Kidney tubule cell (primary cell): Measurements from ENCODE around the gene APEH.
"Not testable (repeated sequence)": the region's sequence is repeated elsewhere in the genome, so short reads cannot be mapped to it uniquely, and the experiment has no call there.

ENCODE experiments used
- DNase-seq: peaks from one replicate; pipeline ENCODE4 v3.0.0-alpha.2; 2018; ENCODE audit warnings: low spot score

APEH gene

DNA sequence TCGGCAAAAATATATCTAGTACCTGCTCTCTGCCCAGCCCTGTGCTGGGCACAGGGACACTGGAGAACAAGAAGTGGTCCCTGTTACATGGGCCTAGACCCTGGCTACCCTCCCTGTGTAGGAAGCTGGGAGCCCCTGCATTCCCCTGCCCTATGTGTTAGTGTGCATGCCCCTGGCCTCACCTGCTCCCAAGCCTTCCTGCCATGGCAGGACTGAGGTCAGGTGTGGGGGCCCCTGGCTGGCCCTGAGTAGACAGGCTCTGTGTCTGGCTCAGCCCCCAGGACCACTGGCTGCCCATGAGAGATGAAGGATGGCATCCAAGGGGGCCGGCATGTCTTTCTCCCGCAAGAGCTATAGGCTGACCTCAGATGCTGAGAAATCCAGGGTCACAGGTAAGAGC is 16.7 kb downstream of the APEH start:
- not testable (repeated sequence) for DNase-seq

GRCh38 chr3:49691481-49691880 is 17.3 kb downstream of the APEH start:
- DNase-seq, result not testable (repeated sequence)

GRCh38 chr3:49694409-49695070 is 20.4 kb downstream of the APEH start:
- not testable (repeated sequence) for DNase-seq

- not testable (repeated sequence) for DNase-seq
These were observed 21.3 kb downstream of the APEH start for GRCh38 chr3:49695350-49696015.

- DNase-seq, result no peak
These were observed 25.3 kb downstream of the APEH start for GRCh38 chr3:49699281-49699979.

GRCh38 chr3:49700014-49700413 is 25.9 kb downstream of the APEH start:
- no peak for DNase-seq

GRCh38 chr3:49700453-49701128 is 26.4 kb downstream of the APEH start:
- no peak for DNase-seq

DNA sequence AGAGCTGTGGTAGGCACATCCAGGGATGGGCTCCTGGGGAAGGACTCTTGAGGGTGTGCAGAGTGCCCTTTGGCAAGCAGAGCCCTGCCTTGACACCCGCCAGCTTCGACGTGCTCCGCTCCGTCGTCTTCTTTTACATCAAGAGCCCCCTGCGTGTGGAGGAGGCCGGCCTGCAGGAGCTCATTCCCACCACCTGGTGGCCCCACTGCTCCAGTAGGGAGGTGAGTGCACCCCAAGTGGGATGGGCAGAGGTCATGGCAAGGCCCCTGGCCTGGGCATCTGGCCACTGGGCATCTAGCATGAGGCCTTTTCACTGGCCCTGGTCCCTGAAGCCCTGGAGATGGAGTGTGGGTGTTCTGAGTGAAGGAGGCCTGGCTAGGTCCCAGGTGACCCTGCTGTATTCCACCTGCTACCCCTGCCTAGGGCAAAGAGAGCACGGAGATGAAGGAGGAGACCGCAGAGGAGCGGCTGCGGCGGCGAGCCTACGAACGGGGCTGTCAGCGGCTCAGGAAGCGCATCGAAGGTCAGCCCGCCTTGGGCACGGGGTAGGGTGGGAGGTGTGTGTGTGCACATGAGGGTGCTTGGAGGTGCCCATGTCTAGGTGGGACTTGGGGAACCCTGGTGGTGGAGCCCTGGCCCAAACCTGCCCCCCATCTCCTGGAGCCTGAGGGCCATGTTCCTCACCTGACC is 27.4 kb downstream of the APEH start:
- no peak for DNase-seq

DNA sequence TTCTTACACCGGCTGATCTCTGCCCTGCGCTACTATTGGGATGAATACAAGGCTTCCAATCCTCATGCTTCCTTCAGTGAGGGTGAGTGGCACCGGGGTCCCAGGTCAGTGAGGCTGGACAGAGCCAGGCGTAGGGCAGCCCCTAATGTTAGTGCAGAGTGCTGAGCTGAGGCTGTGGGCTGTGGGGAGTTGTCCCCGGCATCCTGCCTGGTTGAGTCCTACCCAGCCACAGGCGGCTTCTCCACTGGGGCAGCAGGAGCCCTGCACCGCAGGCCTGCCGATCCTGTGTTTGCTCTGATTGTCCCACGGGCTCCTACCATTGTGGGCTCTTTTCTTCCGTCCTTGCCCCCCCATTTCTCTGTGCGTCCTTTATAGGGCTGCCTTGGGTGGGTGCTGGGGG is 28.5 kb downstream of the APEH start:
- DNase-seq, result no peak

GRCh38 chr3:49703443-49703927 is 29.3 kb downstream of the APEH start:
- peak; percentile 68 for DNase-seq

DNA sequence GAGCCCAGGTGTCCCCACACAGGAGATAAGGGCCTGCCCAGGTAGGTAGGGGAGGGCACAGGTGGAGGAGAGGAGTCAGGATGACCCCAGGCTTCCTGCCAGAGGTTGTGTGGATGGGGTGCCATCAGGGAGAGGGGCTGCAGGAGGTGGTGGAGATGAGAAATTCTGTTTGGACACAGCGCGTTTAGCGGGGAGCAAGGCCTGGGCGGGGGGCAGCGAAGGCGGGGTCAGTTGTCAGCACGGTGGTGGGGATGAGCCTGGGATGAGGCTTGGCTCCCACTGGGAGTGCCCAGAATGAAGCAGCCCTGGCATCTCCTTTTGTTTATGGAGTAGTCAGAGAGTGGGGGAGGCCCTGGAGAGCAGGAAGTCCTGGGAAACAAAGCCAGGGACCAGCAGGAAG is 29.8 kb downstream of the APEH start:
- DNase-seq, result no peak

- no peak for DNase-seq
These were observed 30.5 kb downstream of the APEH start for GRCh38 chr3:49704629-49705028.

DNA sequence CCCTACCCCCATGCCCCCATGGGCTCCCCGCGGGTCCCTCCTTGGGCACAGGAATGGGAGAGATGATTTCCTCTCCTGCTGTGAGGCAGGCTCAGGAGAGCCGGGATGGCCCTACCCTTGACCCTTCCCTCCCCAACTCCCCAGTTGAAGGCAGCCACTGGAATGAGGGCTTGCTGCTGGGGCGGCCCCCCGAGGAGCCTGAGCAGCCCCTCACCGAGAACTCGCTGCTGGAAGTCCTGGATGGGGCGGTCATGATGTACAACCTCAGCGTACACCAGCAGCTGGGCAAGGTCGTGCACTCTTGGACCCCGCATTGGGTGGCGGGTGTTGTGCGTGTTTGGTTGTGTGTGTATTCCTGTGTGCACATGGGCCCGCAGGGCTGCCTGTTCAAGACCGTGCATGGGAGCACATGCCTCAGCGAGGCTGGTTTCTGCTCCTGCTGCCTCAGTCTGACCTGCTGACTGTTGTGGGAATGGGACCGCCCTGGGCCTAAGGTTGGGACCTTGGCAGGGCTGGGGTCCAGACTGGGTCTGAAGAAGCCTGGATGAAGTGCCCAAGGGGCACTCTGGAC is 31.3 kb downstream of the APEH start:
- DNase-seq, result no peak

DNA sequence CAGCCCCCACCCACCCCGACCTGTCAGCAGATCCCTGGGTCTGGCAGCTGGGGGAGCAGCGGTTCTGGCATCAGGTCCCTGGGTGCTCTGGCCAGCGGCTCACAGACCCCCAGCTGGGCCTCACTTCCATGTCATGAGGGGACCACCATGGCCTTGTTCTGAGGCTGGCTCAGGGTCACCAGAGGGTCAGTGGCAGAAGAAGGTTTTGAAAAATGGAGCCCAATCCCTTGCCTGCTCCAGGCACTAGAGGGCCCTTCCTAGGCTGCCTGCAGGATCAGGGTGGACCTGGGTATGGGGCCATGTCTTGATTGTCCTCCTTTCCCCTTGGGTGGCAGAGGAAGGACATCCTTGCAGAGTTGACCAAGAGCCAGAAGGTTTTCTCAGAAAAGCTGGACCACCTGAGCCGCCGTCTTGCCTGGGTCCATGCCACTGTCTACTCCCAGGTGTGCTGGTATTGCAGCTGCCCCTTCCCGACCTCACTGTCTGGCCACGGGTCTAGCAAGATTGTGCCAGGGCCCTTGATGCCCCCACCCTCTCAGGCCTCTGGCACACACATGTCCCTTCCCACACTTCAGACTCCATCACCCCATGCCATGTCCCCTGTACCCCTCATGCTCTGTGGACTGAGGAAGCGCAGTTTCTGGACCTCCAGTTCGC is 32.4 kb downstream of the APEH start:
- DNase-seq, result no peak

GRCh38 chr3:49707113-49707480 is 32.9 kb downstream of the APEH start:
- DNase-seq, result peak; percentile 20

- DNase-seq, result no peak
These were observed 35.7 kb downstream of the APEH start for GRCh38 chr3:49709852-49710251.

DNA sequence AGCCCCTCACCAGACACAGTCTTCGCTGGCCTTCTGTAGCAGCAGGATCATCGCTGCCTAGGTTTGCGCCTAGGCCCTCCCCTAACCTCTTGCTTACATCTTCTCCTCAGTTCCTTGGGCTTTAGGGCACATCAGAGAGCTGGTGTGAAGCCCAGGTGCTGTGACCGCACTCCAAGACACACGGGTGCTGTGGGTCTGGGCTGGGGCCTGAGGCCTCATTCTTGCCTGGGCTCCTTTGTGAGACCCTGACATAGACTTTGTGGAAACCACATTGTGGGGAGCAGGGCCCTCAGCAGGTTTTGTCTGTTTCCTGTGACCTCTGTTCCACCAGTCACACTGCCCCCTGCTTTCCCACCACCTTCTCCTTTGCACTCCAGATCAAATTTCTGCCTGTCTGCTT is 37.3 kb downstream of the APEH start:
- no peak for DNase-seq

DNA sequence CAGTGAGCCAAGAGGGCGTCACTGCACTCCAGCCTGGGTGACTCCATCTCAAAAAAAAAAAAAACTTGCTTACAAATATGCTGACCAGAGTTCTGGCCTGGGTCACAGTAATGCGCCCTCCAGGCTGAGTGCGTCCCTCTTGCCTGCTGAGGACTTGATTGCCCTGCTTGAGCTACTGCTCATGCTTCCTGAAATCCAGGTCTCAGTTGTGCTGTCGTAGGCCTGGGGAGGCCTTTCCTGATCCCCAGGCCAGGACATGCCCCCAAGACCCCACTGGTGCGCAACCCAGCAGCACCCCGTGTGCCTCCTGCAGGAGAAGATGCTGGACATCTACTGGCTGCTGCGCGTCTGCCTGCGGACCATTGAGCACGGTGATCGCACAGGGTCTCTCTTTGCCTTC is 38.0 kb downstream of the APEH start:
- no peak for DNase-seq

GRCh38 chr3:49712631-49713317 is 38.6 kb downstream of the APEH start:
- no peak for DNase-seq

GRCh38 chr3:49713336-49714105 is 39.4 kb downstream of the APEH start:
- DNase-seq, result no peak
